Lung (tissue), 12 donors: ENCODE results near the gene SMG6. TPM values are rescaled to one million over a fixed set of nuclear protein-coding genes. Genes with fewer than 3 reads are reported as not detected.
"Not testable (repeated sequence)": the region's sequence is repeated elsewhere in the genome, so short reads cannot be mapped to it uniquely, and the experiment has no call there.

ENCODE experiments used
- ATAC-seq: fragments of 200-7000 bp; cut with Tn5 transposase; one replicate; pipeline ENCODE4 v1.9.1; 2020; ENCODE audit warnings: moderate number of reproducible peaks; ENCODE audit not compliant: insufficient read depth, low FRiP score
- DNase-seq, 3 donors: peaks; one replicate each; pipeline ENCODE4 v3.0.0-alpha.2; 2013 to 2017
- H3K27ac ChIP-seq, 2 donors: one replicate each; pipeline ENCODE4 v1.5.1; 2013; ENCODE audit warnings: mild to moderate bottlenecking in 2 of 2, moderate library complexity in 2 of 2, control low read depth in 1 of 2, inconsistent platforms in 1 of 2, low read depth in 1 of 2, low read length in 1 of 2
- H3K27me3 ChIP-seq, 3 donors: one replicate each; pipeline ENCODE4 v1.5.1; 2013; ENCODE audit warnings: low read length in 2 of 3; ENCODE audit not compliant: control insufficient read depth in 3 of 3, insufficient read depth in 3 of 3
- H3K36me3 ChIP-seq, 4 donors: one replicate each; pipeline ENCODE4 v1.5.1; 2013; ENCODE audit warnings: low read length in 4 of 4, mild to moderate bottlenecking in 1 of 4, moderate library complexity in 1 of 4; ENCODE audit not compliant: control insufficient read depth in 4 of 4, insufficient read depth in 4 of 4
- H3K4me1 ChIP-seq, 5 donors: one replicate each; pipeline ENCODE4 v1.5.1; 2013; ENCODE audit warnings: low read length in 5 of 5, mild to moderate bottlenecking in 2 of 5, moderate library complexity in 1 of 5; ENCODE audit not compliant: control insufficient read depth in 5 of 5, insufficient read depth in 5 of 5
- H3K4me3 ChIP-seq: one replicate; pipeline ENCODE4 v1.5.1; 2013; ENCODE audit warnings: mild to moderate bottlenecking, control low read depth, moderate library complexity
- H3K9ac ChIP-seq, 2 donors: one replicate each; pipeline ENCODE4 v1.5.1; 2013; ENCODE audit warnings: low read length in 2 of 2, control low read depth in 1 of 2; ENCODE audit not compliant: insufficient read depth in 1 of 2
- H3K9me3 ChIP-seq, 4 donors: one replicate each; pipeline ENCODE4 v1.5.1; 2013; ENCODE audit warnings: low read length in 3 of 4, mild to moderate bottlenecking in 1 of 4, moderate library complexity in 1 of 4; ENCODE audit not compliant: control insufficient read depth in 4 of 4, insufficient read depth in 3 of 4
- CTCF ChIP-seq: IDR thresholded peaks from 2 replicates; pipeline ENCODE4 v1.5.1; 2012; ENCODE audit warnings: mild to moderate bottlenecking; ENCODE audit errors: control extremely low read depth, extremely low read depth
- WGBS, 2 donors: extraction: QIAGEN DNeasy Blood & Tissue Kit; methylation state at CpG; one replicate each; pipeline ENCODE4 v1.1.7; 2013; 5-methylcytosine and 5-hydroxymethylcytosine counted together
- polyA plus RNA-seq, 2 donors: library from polyadenylated mRNA; stranded (reverse); fragments of 200-250 nt; gene quantifications; one replicate each; pipeline ENCODE4 v1.2.1, GENCODE V29; 2013
- total RNA-seq, 2 donors: library from RNA; depleted of rRNA in 1 of 2; stranded (reverse); fragments of >200 nt in 1 of 2; gene quantifications; one replicate each; pipeline ENCODE4 v1.2.1, GENCODE V29; 2014 to 2021
- donor health status: control.
- donor health status: control.
- donor health status: Bipolar disorder and iron deficiency.
- donor health status: healthy.
- donor health status: DM: yes; HTN: yes; CAD: no.

SMG6 gene
- total and polyA plus RNA-seq, 4 donors, result 17.6 to 45.1 (median 28.9) TPM

- H3K9me3 ChIP-seq, result no peaks in the 10 kb centered on the region
- H3K27me3 ChIP-seq, result peaks cover 0 to 17% (median 9%) of the 10 kb centered on the region in 3 donors
- H3K36me3 ChIP-seq, result no peaks in the 10 kb centered on the region
- H3K4me3 ChIP-seq, result no peak overlapping the region
- WGBS, 2 donors, result 88 to 89% methylated on average over 14 of the region's 14 CpGs
- DNase-seq, result no peak
- peaks cover 0 to 9% (median 2%) of the 10 kb centered on the region in 5 donors for H3K4me1 ChIP-seq
- TF ChIP-seq CTCF, result no peak
- H3K9ac ChIP-seq, result no peak overlapping the region
- ATAC-seq, result no peak
- H3K27ac ChIP-seq, result no peak overlapping the region
Observed at GRCh38 chr17:2015314-2015713, 288.3 kb downstream of the SMG6 start.

GRCh38 chr17:2013994-2014317 is 289.6 kb downstream of the SMG6 start:
- Histone ChIP-seq H3K4me3 (no peak overlapping the region), H3K36me3 (no peaks in the 10 kb centered on the region), H3K4me1 (peaks cover 0 to 9% (median 2%) of the 10 kb centered on the region in 5 donors), H3K9me3 (no peaks in the 10 kb centered on the region), H3K9ac (no peak overlapping the region), H3K27me3 (peaks cover 0 to 5% (median 4%) of the 10 kb centered on the region in 3 donors), H3K27ac (peak overlapping the region in 1 of 2 donors; percentile 21)
- 89 to 97% methylated on average over 1 of the region's 1 CpG for WGBS, 2 donors
- DNase-seq (peak in 1 of 3 donors; percentile 18), ATAC-seq (no peak)
- TF ChIP-seq CTCF, result no peak

GRCh38 chr17:2013220-2013993 is 290.2 kb downstream of the SMG6 start:
- not testable (repeated sequence) for DNase-seq, H3K4me3 ChIP-seq, H3K27ac ChIP-seq, H3K9ac ChIP-seq, ATAC-seq, H3K4me1 ChIP-seq, H3K27me3 ChIP-seq, H3K36me3 ChIP-seq, H3K9me3 ChIP-seq
- 96 to 99% methylated on average over 6 of the region's 6 CpGs for WGBS, 2 donors

GRCh38 chr17:2012499-2012898 is 291.1 kb downstream of the SMG6 start:
- Histone ChIP-seq H3K9ac (no peak overlapping the region), H3K27ac (peak overlapping the region in 1 of 2 donors; percentile 75), H3K36me3 (no peaks in the 10 kb centered on the region), H3K9me3 (no peaks in the 10 kb centered on the region), H3K4me1 (peaks cover 0 to 9% (median 2%) of the 10 kb centered on the region in 5 donors), H3K4me3 (no peak overlapping the region), H3K27me3 (no peaks in the 10 kb centered on the region)
- DNase-seq (no peak), ATAC-seq (no peak)
- no peak for TF ChIP-seq CTCF
- 88 to 97% methylated on average over 4 of the region's 4 CpGs for WGBS, 2 donors
